Measurements from ENCODE around the gene UCK2.

Gene UCK2

GRCh38 chr1:165842023-165842670 lies 14.7 kb downstream of the UCK2 start:
- no peaks in the 10 kb centered on the region for H3K27me3 Mint-ChIP-seq
- CTCF ChIA-PET: interaction anchor here (0.7 to 3.4 kb wide), 3 partner anchors 13 to 475 kb away, joined by 3 to 13 read pairs (median 3); no protein-coding TSS in a partner anchor
- no peaks in the 10 kb centered on the region for H3K9me3 Mint-ChIP-seq
- no peak overlapping the region for H3K27ac Mint-ChIP-seq
- H3K4me3 Mint-ChIP-seq: no peak overlapping the region
- peaks cover 46% of the 10 kb centered on the region for H3K4me1 Mint-ChIP-seq
- DNase-seq: no peak
- H3K36me3 Mint-ChIP-seq: peaks cover 1% of the 10 kb centered on the region

GRCh38 chr1:165842671-165843129 lies 15.3 kb downstream of the UCK2 start:
- peaks cover 48% of the 10 kb centered on the region for H3K4me1 Mint-ChIP-seq
- peaks cover 1% of the 10 kb centered on the region for H3K36me3 Mint-ChIP-seq
- no peaks in the 10 kb centered on the region for H3K9me3 Mint-ChIP-seq
- H3K27me3 Mint-ChIP-seq: no peaks in the 10 kb centered on the region
- peak; percentile 45 for DNase-seq
- H3K27ac Mint-ChIP-seq: no peak overlapping the region
- CTCF ChIA-PET: interaction anchor here (0.7 to 3.4 kb wide), 3 partner anchors 14 to 212 kb away, joined by 3 to 13 read pairs (median 5); no protein-coding TSS in a partner anchor
- H3K4me3 Mint-ChIP-seq: no peak overlapping the region

GRCh38 chr1:165843304-165843703 lies 15.9 kb downstream of the UCK2 start:
- no peaks in the 10 kb centered on the region for H3K27me3 Mint-ChIP-seq
- peaks cover 1% of the 10 kb centered on the region for H3K36me3 Mint-ChIP-seq
- no peaks in the 10 kb centered on the region for H3K9me3 Mint-ChIP-seq
- H3K27ac Mint-ChIP-seq: no peak overlapping the region
- CTCF ChIA-PET: interaction anchor here (0.7 to 3.4 kb wide), 3 partner anchors 14 to 213 kb away, joined by 3 to 13 read pairs (median 5); no protein-coding TSS in a partner anchor
- no peak overlapping the region for H3K4me3 Mint-ChIP-seq
- DNase-seq: no peak
- peaks cover 48% of the 10 kb centered on the region for H3K4me1 Mint-ChIP-seq

- Mint-ChIP-seq H3K36me3 (peaks cover 3% of the 10 kb centered on the region), H3K4me1 (peaks cover 49% of the 10 kb centered on the region), H3K9me3 (peaks cover 1% of the 10 kb centered on the region), H3K4me3 (no peak overlapping the region), H3K27me3 (no peaks in the 10 kb centered on the region), H3K27ac (no peak overlapping the region)
- CTCF ChIA-PET: interaction anchor here (2.3 to 3.4 kb wide), 2 partner anchors 15 to 27 kb away, joined by 5 to 13 read pairs; no protein-coding TSS in a partner anchor
- no peak for DNase-seq
Observed at GRCh38 chr1:165844114-165844798, 16.8 kb downstream of the UCK2 start.

- peaks cover 53% of the 10 kb centered on the region for H3K4me1 Mint-ChIP-seq
- no peaks in the 10 kb centered on the region for H3K27me3 Mint-ChIP-seq
- no peak overlapping the region for H3K27ac Mint-ChIP-seq
- H3K4me3 Mint-ChIP-seq: no peak overlapping the region
- H3K9me3 Mint-ChIP-seq: peaks cover 1% of the 10 kb centered on the region
- CTCF ChIA-PET: interaction anchor here (0.8 to 2.3 kb wide), 3 partner anchors 16 to 213 kb away, joined by 3 to 5 read pairs (median 5); no protein-coding TSS in a partner anchor
- H3K36me3 Mint-ChIP-seq: peaks cover 3% of the 10 kb centered on the region
- no peak for DNase-seq
Observed at GRCh38 chr1:165844933-165845332, 17.5 kb downstream of the UCK2 start.

GRCh38 chr1:165845569-165845968 lies 18.2 kb downstream of the UCK2 start:
- peaks cover 1% of the 10 kb centered on the region for H3K9me3 Mint-ChIP-seq
- no peak for DNase-seq
- CTCF ChIA-PET: interaction anchor here (0.8 to 2.3 kb wide), 3 partner anchors 17 to 213 kb away, joined by 3 to 5 read pairs (median 5); no protein-coding TSS in a partner anchor
- H3K27me3 Mint-ChIP-seq: no peaks in the 10 kb centered on the region
- H3K4me3 Mint-ChIP-seq: no peak overlapping the region
- no peak overlapping the region for H3K27ac Mint-ChIP-seq
- H3K4me1 Mint-ChIP-seq: peaks cover 50% of the 10 kb centered on the region
- peaks cover 3% of the 10 kb centered on the region for H3K36me3 Mint-ChIP-seq

- DNase-seq: no peak
- Mint-ChIP-seq H3K27me3 (no peaks in the 10 kb centered on the region), H3K4me1 (peaks cover 53% of the 10 kb centered on the region), H3K36me3 (peaks cover 3% of the 10 kb centered on the region), H3K27ac (peak overlapping the region; percentile 26), H3K9me3 (peaks cover 1% of the 10 kb centered on the region), H3K4me3 (no peak overlapping the region)
- CTCF ChIA-PET: interaction anchor here (1.6 to 2.3 kb wide), 2 partner anchors 18 to 26 kb away, joined by 5 read pairs; no protein-coding TSS in a partner anchor
Observed at GRCh38 chr1:165845992-165846748, 18.8 kb downstream of the UCK2 start.

GRCh38 chr1:165847486-165847885 lies 20.1 kb downstream of the UCK2 start:
- no peak for DNase-seq
- H3K36me3 Mint-ChIP-seq: peaks cover 3% of the 10 kb centered on the region
- no peak overlapping the region for H3K27ac Mint-ChIP-seq
- no peaks in the 10 kb centered on the region for H3K27me3 Mint-ChIP-seq
- H3K4me1 Mint-ChIP-seq: peaks cover 53% of the 10 kb centered on the region
- peaks cover 1% of the 10 kb centered on the region for H3K9me3 Mint-ChIP-seq
- CTCF ChIA-PET: interaction anchor here (1.0 kb wide), 1 partner anchor 66 kb away, joined by 3 read pairs; no protein-coding TSS in a partner anchor
- no peak overlapping the region for H3K4me3 Mint-ChIP-seq

- DNase-seq: no peak
- Mint-ChIP-seq H3K27me3 (no peaks in the 10 kb centered on the region), H3K9me3 (peaks cover 1% of the 10 kb centered on the region), H3K36me3 (peaks cover 2% of the 10 kb centered on the region), H3K4me1 (peaks cover 45% of the 10 kb centered on the region), H3K27ac (no peak overlapping the region), H3K4me3 (no peak overlapping the region)
- CTCF ChIA-PET: interaction anchor here (0.8 to 1.3 kb wide), 3 partner anchors 8 to 152 kb away, joined by 3 to 4 read pairs (median 3); no protein-coding TSS in a partner anchor
Observed at GRCh38 chr1:165849353-165850133, 22.1 kb downstream of the UCK2 start.

- peak overlapping the region; percentile 63 for H3K27ac Mint-ChIP-seq
- H3K9me3 Mint-ChIP-seq: peaks cover 1% of the 10 kb centered on the region
- peaks cover 38% of the 10 kb centered on the region for H3K4me1 Mint-ChIP-seq
- no peaks in the 10 kb centered on the region for H3K27me3 Mint-ChIP-seq
- DNase-seq: peak; percentile 30
- peaks cover 2% of the 10 kb centered on the region for H3K36me3 Mint-ChIP-seq
- H3K4me3 Mint-ChIP-seq: no peak overlapping the region
- CTCF ChIA-PET: interaction anchor here (1.0 kb wide), 1 partner anchor 153 kb away, joined by 3 read pairs; no protein-coding TSS in a partner anchor
Observed at GRCh38 chr1:165851034-165851658, 23.7 kb downstream of the UCK2 start.

GRCh38 chr1:165852871-165853270 lies 25.5 kb downstream of the UCK2 start:
- CTCF ChIA-PET: no interaction called here
- Mint-ChIP-seq H3K36me3 (peaks cover 2% of the 10 kb centered on the region), H3K27me3 (no peaks in the 10 kb centered on the region), H3K4me3 (no peak overlapping the region), H3K9me3 (peaks cover 1% of the 10 kb centered on the region), H3K27ac (no peak overlapping the region), H3K4me1 (peaks cover 32% of the 10 kb centered on the region)
- DNase-seq: no peak

- CTCF ChIA-PET: no interaction called here
- Mint-ChIP-seq H3K4me1 (peaks cover 32% of the 10 kb centered on the region), H3K27me3 (no peaks in the 10 kb centered on the region), H3K36me3 (peaks cover 1% of the 10 kb centered on the region), H3K4me3 (no peak overlapping the region), H3K9me3 (peaks cover under 1% of the 10 kb centered on the region), H3K27ac (no peak overlapping the region)
- DNase-seq: no peak
Observed at GRCh38 chr1:165853528-165854075, 26.2 kb downstream of the UCK2 start.

All from activated naive CD4-positive, alpha-beta T cell treated with anti-CD3 and anti-CD28 coated beads, Interleukin-2, amount 10 ng/mL, durations not matched to agents 7 days and 5 days (primary cell).